Measurements from ENCODE around the gene GSTM1.

Gene GSTM1

DNA sequence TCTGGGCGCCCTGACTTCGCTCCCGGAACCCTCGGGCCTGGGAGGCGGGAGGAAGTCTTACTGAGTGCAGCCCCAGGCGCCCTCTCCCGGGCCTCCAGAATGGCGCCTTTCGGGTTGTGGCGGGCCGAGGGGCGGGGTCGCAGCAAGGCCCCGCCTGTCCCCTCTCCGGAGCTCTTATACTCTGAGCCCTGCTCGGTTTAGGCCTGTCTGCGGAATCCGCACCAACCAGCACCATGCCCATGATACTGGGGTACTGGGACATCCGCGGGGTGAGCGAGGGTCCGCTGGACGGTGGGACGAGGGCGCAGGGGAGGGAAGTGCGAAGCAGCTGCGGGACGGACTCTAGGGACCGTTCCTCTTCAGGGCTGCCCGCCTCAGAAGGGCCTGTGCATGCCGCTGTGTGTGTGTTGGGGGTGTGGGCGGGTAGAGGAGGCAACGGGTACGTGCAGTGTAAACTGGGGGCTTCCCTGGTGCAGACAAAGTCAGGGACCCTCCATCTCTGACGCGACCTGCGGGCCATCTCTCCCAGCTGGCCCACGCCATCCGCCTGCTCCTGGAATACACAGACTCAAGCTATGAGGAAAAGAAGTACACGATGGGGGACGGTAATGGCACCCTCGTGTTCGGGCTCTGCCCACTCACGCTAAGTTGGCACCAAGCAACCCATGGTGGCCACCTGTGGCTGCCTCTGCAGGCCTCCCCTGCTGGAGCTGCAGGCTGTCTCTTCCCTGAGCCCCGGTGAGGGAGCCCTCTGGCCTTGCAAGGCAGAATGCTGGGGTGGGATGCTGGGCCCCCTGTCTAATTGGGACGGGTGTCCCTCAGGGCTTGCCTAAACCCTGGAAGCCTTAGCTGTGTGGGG lies at the start of gene GSTM1:
Gene GSTM1, plus strand, starts transcription at position 177 of the 859 bp plus-strand sequence. Its CDS starts 57 bp downstream, at position 234.
- no peak for DNase-seq

GRCh38 chr1:109639063-109639840 lies 48.4 kb upstream of the GSTM1 start:
- no peak for DNase-seq

GRCh38 chr1:109639841-109640184 lies 47.8 kb upstream of the GSTM1 start:
- DNase-seq = no peak

DNA sequence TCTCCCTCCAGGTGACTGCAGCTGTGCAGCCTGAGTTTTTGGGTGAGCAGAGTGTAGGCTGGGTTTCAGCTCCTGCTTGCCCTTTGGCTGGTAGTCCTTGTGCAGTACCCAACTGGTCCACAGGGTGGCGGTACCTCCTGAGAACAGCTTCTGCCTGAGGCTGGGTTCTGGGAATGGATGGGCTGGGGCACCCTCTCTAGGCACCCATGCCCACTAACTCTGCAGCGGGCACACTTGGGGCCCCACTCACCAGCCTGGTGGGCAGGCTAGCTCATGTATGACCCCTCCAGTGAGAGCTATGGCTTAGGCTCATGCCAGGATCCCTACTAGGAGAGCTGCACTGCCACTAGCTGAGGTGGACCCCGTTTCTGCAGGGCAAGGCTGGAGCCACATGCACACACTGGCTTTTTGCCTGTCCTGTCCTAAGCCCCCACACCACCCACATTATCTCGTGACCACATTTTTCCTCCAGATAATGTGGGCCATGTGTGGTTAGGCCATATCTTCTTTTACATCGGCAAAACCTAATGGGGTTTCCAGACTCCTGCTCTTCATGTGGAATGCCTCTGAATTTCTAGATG lies 47.2 kb upstream of the GSTM1 start:
- peak; percentile 83 for DNase-seq

- DNase-seq = no peak
These were observed 46.4 kb upstream of the GSTM1 start for GRCh38 chr1:109641078-109641740.

GRCh38 chr1:109641861-109642260 lies 45.8 kb upstream of the GSTM1 start:
- DNase-seq = no peak

- DNase-seq = no peak
These were observed 45.0 kb upstream of the GSTM1 start for GRCh38 chr1:109642626-109643025.

GRCh38 chr1:109643385-109644230 lies 44.0 kb upstream of the GSTM1 start:
- peak; percentile 83 for DNase-seq

- DNase-seq = no peak
These were observed 42.9 kb upstream of the GSTM1 start for GRCh38 chr1:109644670-109645069.

- no peak for DNase-seq
These were observed 38.1 kb upstream of the GSTM1 start for GRCh38 chr1:109649491-109649914.

GRCh38 chr1:109650609-109651008 lies 37.0 kb upstream of the GSTM1 start:
- no peak for DNase-seq

GRCh38 chr1:109652402-109652801 lies 35.2 kb upstream of the GSTM1 start:
- DNase-seq = no peak

DNA sequence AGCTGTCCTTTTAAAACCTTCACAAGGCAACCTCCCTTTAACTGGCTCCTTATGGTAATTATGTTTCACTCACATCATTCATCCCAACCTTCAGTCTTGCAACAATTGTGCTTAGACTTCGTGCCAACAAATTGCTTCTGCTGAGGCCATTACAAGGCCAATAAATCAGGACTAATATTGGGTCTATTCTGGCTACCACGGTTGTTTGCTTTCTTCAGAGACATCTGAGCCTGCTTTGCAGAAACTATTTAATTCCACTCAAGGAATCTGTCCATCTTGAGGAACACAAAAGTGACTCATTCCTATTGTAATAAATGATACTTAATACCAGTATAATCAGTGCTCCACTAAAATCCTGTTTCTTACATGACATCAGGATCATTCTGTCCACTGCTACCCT lies 34.3 kb upstream of the GSTM1 start:
- no peak for DNase-seq

DNA sequence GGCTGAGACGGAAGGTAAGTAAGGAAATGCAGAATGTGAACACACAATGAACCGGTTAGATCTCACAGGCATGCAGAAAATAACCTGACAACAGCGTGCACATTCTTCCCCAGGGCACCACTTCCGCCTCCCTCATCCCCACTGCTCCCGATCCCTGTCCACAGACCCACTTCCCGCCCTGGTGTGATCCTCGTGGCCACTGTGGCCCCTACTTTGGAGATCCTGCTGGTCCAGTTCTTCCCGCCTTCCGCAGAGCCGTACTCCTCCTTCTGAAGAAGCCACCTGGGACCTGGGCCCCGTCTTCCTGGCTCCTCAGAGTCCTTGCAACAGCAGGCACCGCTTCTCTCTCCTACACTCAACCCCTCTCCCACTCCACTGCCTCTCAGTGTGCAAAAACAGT lies 33.1 kb upstream of the GSTM1 start:
- no peak for DNase-seq

GRCh38 chr1:109655615-109656519 lies 31.8 kb upstream of the GSTM1 start, which contains the start of gene GSTM4:
GSTM4 (plus strand) TSS chr1:109656099; CDS start chr1:109656390, 291 bp downstream.
- peak; percentile 44 for DNase-seq

DNA sequence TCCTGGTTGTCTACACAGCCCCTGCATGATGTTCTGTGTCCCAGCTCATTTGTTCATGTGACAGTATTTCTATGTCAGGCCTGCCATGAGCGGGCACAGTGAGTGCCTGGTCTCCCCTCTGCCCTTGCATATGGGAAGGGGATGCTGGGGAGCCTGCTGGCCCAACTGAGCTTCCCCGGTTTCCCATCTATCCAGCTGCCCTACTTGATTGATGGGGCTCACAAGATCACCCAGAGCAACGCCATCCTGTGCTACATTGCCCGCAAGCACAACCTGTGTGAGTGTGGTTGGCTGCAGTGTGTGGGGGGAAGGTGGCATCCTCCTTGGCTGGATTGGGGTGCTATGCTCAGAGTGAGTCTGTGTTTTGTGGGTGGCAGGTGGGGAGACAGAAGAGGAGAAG lies 30.2 kb upstream of the GSTM1 start:
- no peak for DNase-seq

GRCh38 chr1:109657970-109658369 lies 29.6 kb upstream of the GSTM1 start:
- DNase-seq = no peak

DNA sequence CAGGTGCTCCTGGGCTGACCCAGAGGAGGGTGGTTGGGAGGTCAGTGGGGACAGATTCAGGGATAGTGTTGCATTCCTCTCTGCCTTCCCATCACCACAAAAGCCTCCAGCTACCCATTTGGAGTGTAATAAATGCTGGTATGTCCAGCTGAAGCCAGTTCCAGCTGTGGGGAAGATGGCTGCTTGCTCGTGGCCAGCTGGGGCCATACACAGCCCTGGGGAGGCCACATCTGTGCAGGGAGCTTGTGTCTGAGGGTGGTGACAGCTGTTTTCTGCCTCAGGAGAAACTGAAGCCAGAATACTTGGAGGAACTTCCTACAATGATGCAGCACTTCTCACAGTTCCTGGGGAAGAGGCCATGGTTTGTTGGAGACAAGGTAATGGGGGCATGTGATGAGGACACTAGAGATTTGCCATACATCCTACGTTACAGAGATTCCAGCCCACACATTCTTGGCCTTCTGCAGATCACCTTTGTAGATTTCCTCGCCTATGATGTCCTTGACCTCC lies 29.0 kb upstream of the GSTM1 start:
- DNase-seq = no peak

DNA sequence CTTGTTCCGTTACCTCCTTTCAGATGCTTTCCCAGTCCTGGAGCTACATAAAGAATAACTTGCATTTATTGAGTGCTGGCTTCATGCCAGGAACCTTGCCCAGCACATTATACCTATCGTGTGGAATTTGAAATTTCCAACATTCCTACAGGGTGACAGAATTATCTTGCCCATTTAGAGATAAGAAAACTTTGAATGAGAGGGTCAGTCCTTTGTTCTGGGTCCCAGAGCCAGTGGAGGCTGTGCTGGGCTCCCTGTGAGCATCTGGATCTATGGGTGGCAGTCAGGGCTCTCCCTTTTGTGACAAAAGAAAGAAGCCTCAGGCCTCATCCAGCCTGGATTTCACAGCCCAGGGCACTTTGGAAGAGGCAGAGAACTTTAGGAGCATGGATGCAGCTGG lies 28.5 kb upstream of the GSTM1 start:
- DNase-seq = no peak

DNA sequence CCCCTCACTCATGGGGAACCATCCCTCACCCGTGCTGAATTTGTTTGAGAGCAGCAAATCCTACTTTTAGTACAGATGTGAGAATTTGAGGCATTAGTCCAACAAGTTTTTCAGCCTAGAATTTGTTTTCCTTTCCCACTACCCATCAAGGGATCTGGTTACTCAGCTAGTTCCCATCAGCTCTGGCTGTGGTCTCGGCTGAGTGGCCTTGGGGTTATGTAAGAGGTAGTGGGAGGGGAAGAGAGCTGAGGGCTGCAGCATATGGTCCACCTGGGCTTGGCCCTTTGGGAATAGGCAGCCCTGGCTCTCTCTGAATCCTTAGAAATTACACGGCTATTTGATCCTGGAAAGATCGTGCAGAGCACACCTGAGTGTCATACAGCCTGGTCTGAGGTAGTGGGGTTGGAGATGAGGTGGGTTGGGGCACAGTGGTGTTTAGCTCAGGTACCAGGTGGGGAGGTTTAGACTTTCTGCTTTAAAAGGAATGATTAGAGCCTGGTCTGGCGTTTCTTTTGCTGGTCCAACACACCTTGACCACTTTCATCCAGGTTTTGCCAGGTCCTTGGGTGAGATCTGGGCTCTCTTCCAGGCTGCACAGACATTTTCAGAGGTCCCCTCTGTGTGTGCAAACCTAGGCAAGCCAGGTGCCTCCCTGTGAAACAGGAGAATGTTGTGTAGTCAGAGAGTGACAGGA lies 27.5 kb upstream of the GSTM1 start:
- DNase-seq = no peak
